ENCODE measurements around the gene ZNF853. TPM values are rescaled to one million over a fixed set of nuclear protein-coding genes. Genes with fewer than 3 reads are reported as not detected.
A peak's percentile ranks its signal among the peaks of the same experiment; 100 is the strongest.

ZNF853 gene
- total and polyA plus RNA-seq, 10 of the 15 experiments (the other 5 are each of a cell fraction or from before 2014, with no cell fraction given) = 0.04 to 0.26 (median 0.05) TPM; not detected in 4

DNA sequence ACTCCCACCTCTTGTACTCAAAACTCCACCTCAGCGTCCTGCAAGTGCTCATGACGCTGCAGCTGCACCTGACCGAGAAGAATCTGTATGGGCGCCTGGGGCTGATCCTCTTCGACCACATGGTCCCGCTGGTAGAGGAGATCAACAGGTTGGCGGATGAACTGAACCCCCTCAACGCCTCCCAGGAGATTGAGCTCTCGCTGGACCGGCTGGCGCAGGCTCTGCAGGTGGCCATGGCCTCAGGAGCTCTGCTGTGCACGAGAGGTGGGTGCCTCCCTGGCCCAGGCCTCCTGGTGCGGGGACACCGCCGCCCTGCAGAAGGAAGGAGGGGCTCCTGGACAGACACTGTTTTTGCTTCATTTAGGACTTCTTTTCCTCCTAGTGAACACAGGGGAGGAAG, 15.3 kb upstream of the ZNF853 start (continued):
- TF ChIP-seq HDAC2 (IDR thresholded peaks at IDR 0.05) = no peak

- in situ Hi-C loops (cut with MboI) (no loop called here), intact Hi-C loops (cut with micrococcal nuclease; ENCODE audit: unreplicated experiment) (no loop called here)
- RAD21 ChIA-PET (ENCODE audit: unreplicated experiment) = no interaction called here
- SMC1A ChIA-PET (ENCODE audit: uncharacterized antibody, unreplicated experiment) = interaction anchor here (0.7 kb wide), 1 partner anchor 778 kb away, joined by 3 read pairs; no protein-coding TSS in a partner anchor
- no peak overlapping the region for H2AFZ ChIP-seq (ENCODE audit: control insufficient read depth, low read depth, low read length)
- POLR2A ChIA-PET = no interaction called here
- H3K9me3 ChIP-seq (replicated peaks; ENCODE audit: control insufficient read depth, insufficient read depth, low read length) = no peaks in the 10 kb centered on the region
- CTCF ChIA-PET = no interaction called here
- H3K27ac ChIP-seq (ENCODE audit: control insufficient read depth, insufficient read depth) = no peak overlapping the region
- H3K36me3 ChIP-seq (ENCODE audit: control insufficient read depth in 2 of 2, insufficient read depth in 2 of 2, low read length in 1 of 2) = peaks cover 7 to 12% of the 10 kb centered on the region in 2 experiments; a peak in 3 of 4 replicates
- ATAC-seq = no peak
- no peaks in the 10 kb centered on the region for H3K27me3 ChIP-seq (replicated peaks in 1 of 2; ENCODE audit: control insufficient read depth in 2 of 2, insufficient read depth in 2 of 2, low read length in 1 of 2)
- no peak for DNase-seq (ENCODE audit: low read depth, low spot score)
- no TSS peak for BruUV-seq (replicated peaks)
- no peaks in the 10 kb centered on the region for H4K20me1 ChIP-seq (ENCODE audit: control insufficient read depth, insufficient read depth)
- no peak overlapping the region for H3K9ac ChIP-seq (ENCODE audit: control insufficient read depth, insufficient read depth, low read length)
- no peaks in the 10 kb centered on the region for H3K79me2 ChIP-seq (ENCODE audit: control insufficient read depth, insufficient read depth, low read length)
- no peak overlapping the region for H3K4me3 ChIP-seq
- H3K4me1 ChIP-seq (ENCODE audit: control insufficient read depth, insufficient read depth, low read length) = no peaks in the 10 kb centered on the region
- 94% methylated on average over 9 of the region's 10 CpGs for WGBS (ENCODE audit: insufficient coverage, insufficient replicate concordance, low lambda C conversion rate, missing lambda C conversion rate)
- 0 out of 2 replicates have a peak, but pooled peaks have one; percentile 18 for TF ChIP-seq POLR2A (IDR thresholded peaks at IDR 0.05; ENCODE audit: low read depth, low read length)
- TF ChIP-seq SIX5 (IDR thresholded peaks at IDR 0.05; ENCODE audit: low read depth, low read length, severe bottlenecking) = no peak
- FAIRE-seq = no peak
- H3K4me2 ChIP-seq (ENCODE audit: control insufficient read depth, insufficient read depth) = no peak overlapping the region
These were observed 11.0 kb upstream of the ZNF853 start for GRCh38 chr7:6604458-6604857.

GRCh38 chr7:6606866-6607583, 8.4 kb upstream of the ZNF853 start:
- no peaks in the 10 kb centered on the region for H3K9me3 ChIP-seq (replicated peaks; ENCODE audit: control insufficient read depth, insufficient read depth, low read length)
- SMC1A ChIA-PET (ENCODE audit: uncharacterized antibody, unreplicated experiment) = no interaction called here
- peaks cover 5 to 9% of the 10 kb centered on the region in 2 experiments; a peak in 3 of 4 replicates for H3K36me3 ChIP-seq (ENCODE audit: control insufficient read depth in 2 of 2, insufficient read depth in 2 of 2, low read length in 1 of 2)
- RAD21 ChIA-PET (ENCODE audit: unreplicated experiment) = no interaction called here
- no peak overlapping the region for H3K4me2 ChIP-seq (ENCODE audit: control insufficient read depth, insufficient read depth)
- in situ Hi-C loops (cut with MboI) (no loop called here), intact Hi-C loops (cut with micrococcal nuclease; ENCODE audit: unreplicated experiment) (no loop called here)
- H3K27me3 ChIP-seq (replicated peaks in 1 of 2; ENCODE audit: control insufficient read depth in 2 of 2, insufficient read depth in 2 of 2, low read length in 1 of 2) = no peaks in the 10 kb centered on the region
- H3K9ac ChIP-seq (ENCODE audit: control insufficient read depth, insufficient read depth, low read length) = no peak overlapping the region
- H4K20me1 ChIP-seq (ENCODE audit: control insufficient read depth, insufficient read depth) = no peaks in the 10 kb centered on the region
- no peaks in the 10 kb centered on the region; the same call in 1 of the 2 replicates for H3K4me1 ChIP-seq (ENCODE audit: control insufficient read depth, insufficient read depth, low read length)
- H3K4me3 ChIP-seq = no peak overlapping the region
- no peaks in the 10 kb centered on the region for H3K79me2 ChIP-seq (ENCODE audit: control insufficient read depth, insufficient read depth, low read length)
- no peak overlapping the region for H3K27ac ChIP-seq (ENCODE audit: control insufficient read depth, insufficient read depth)
- POLR2A ChIA-PET = no interaction called here
- no TSS peak for BruUV-seq (replicated peaks)
- WGBS (ENCODE audit: insufficient coverage, insufficient replicate concordance, low lambda C conversion rate, missing lambda C conversion rate) = 91% methylated on average over 28 of the region's 36 CpGs
- DNase-seq (ENCODE audit: low read depth, low spot score) = no peak
- no peak for FAIRE-seq
- ATAC-seq = no peak
- CTCF ChIA-PET = no interaction called here
- no peak overlapping the region for H2AFZ ChIP-seq (ENCODE audit: control insufficient read depth, low read depth, low read length)
- no peak for TF ChIP-seq ZNF217 (IDR thresholded peaks at IDR 0.05)
- no peak for TF ChIP-seq MAX (IDR thresholded peaks at IDR 0.05; ENCODE audit: low read depth, low read length)
- TF ChIP-seq ZBTB11 (CRISPR knock-in tag; IDR thresholded peaks at IDR 0.05) = no peak
- TF ChIP-seq SRF (IDR thresholded peaks at IDR 0.05; ENCODE audit: low read depth in 2 of 2, low read length in 2 of 2) = no peak
- no peak for TF ChIP-seq SPI1 (IDR thresholded peaks at IDR 0.05; ENCODE audit: borderline replicate concordance, insufficient read depth, low read depth, low read length)
- no peak for TF ChIP-seq ZNF207 (IDR thresholded peaks at IDR 0.05; ENCODE audit: borderline replicate concordance)
- no peak for TF ChIP-seq SREBF2 (IDR thresholded peaks at IDR 0.05; ENCODE audit: low read length)
- no peak for TF ChIP-seq SMC3 (IDR thresholded peaks at IDR 0.05; ENCODE audit: borderline replicate concordance, low read length)
- no peak for TF ChIP-seq ASH2L (IDR thresholded peaks at IDR 0.05; ENCODE audit: borderline replicate concordance, low read depth)
- no peak for TF ChIP-seq RAD21 (IDR thresholded peaks at IDR 0.05; ENCODE audit: insufficient read depth, low read depth, low read length)
